HCT116 (cell line): ENCODE results near the gene LRIG1. TPM values are rescaled to one million over a fixed set of nuclear protein-coding genes. Genes with fewer than 3 reads are reported as not detected.

Experiments
- ATAC-seq: fragments of 200-7000 bp; cut with Tn5 transposase; 2 replicates; pipeline ENCODE4 v1.9.1; 2020; ENCODE audit warnings: mild to moderate bottlenecking, moderate library complexity
- BruUV-seq: library from RNA; stranded (reverse); fragments of 400-500 nt; replicated peaks from 2 replicates; lab custom pipeline; 2021; lab: Mats Ljungman, UMichigan
- CTCF ChIA-PET: fragments of 300-600 bp; sonication (Branson Sonifier 250); formaldehyde crosslinking; loops from one replicate; lab custom pipeline; 2021; ENCODE audit warnings: antibody characterized with exemption; lab: Charles Lee
- POLR2A ChIA-PET: fragments of 300-600, 350-600 bp; sonication (Branson Sonifier 250); formaldehyde crosslinking; loops from one replicate; lab custom pipeline; 2021; ENCODE audit warnings: antibody characterized with exemption; lab: Charles Lee
- RAD21 ChIA-PET, 2 experiments: fragments of 300-600 bp; sonication (Branson Sonifier 250); formaldehyde crosslinking; loops; one replicate each; lab custom pipeline; 2023; ENCODE audit warnings: low total read pairs in 2 of 2; ENCODE audit not compliant: uncharacterized antibody in 2 of 2, unreplicated experiment in 2 of 2, low non-redundant PET in 1 of 2; lab: Charles Lee
- DNase-seq: peaks from one replicate; pipeline ENCODE4 v3.0.0-alpha.2; 2010; ENCODE audit warnings: low read depth, low spot score
- H2AFZ ChIP-seq: fragments of 200-600 bp; shearing (Covaris generic), sonication (generic); 2 replicates; pipeline ENCODE4 v1.6.1; 2017; ENCODE audit warnings: low read depth, mixed run types, mixed read lengths, antibody characterized with exemption, low read length; ENCODE audit not compliant: poor library complexity, severe bottlenecking
- H3K27ac ChIP-seq: 2 replicates; pipeline ENCODE4 v1.5.1; 2012; ENCODE audit warnings: low read depth, low read length
- H3K27me3 ChIP-seq: fragments of 200-600 bp; sonication (generic); 2 replicates; pipeline ENCODE4 v1.6.1; 2016; ENCODE audit warnings: mixed run types, low read length, mixed read lengths; ENCODE audit not compliant: insufficient read depth
- H3K36me3 ChIP-seq, 2 experiments: fragments of 200-500 bp in 1 of 2; fragments of 200-600 bp in 1 of 2; sonication (Bioruptor generic) in 1 of 2; sonication (generic) in 1 of 2; 2 replicates each; pipeline versions ENCODE4 v1.5.1 to v1.6.1; 2014 to 2016; ENCODE audit warnings: low read length in 2 of 2, inconsistent platforms in 1 of 2, mixed read lengths in 1 of 2, mixed run types in 1 of 2; ENCODE audit not compliant: insufficient read depth in 2 of 2, control insufficient read depth in 1 of 2
- H3K4me1 ChIP-seq, 2 experiments: fragments of 200-600 bp in 1 of 2; sonication (generic) in 1 of 2; 2 replicates each; pipeline versions ENCODE4 v1.5.1 to v1.6.1; 2012 to 2017; ENCODE audit warnings: low read length in 2 of 2, inconsistent platforms in 1 of 2, mild to moderate bottlenecking in 1 of 2, mixed read lengths in 1 of 2, mixed run types in 1 of 2, moderate library complexity in 1 of 2; ENCODE audit not compliant: insufficient read depth in 2 of 2, control insufficient read depth in 1 of 2
- H3K4me2 ChIP-seq: fragments of 200-600 bp; sonication (generic); 2 replicates; pipeline ENCODE4 v1.6.1; 2017; ENCODE audit warnings: mixed run types, low read length, mixed read lengths
- H3K4me3 ChIP-seq, 2 experiments: fragments of 200-600 bp in 1 of 2; sonication (generic) in 1 of 2; replicated peaks in 1 of 2; 2 replicates each; pipeline ENCODE4 v1.5.1; 2011 to 2016; ENCODE audit warnings: low read length in 2 of 2, control low read depth in 1 of 2, low read depth in 1 of 2, mild to moderate bottlenecking in 1 of 2, mixed read lengths in 1 of 2, mixed run types in 1 of 2
- H3K79me2 ChIP-seq: fragments of 200-600 bp; sonication (generic); 2 replicates; pipeline ENCODE4 v1.6.1; 2017; ENCODE audit warnings: mild to moderate bottlenecking, mixed run types, low read length, moderate library complexity, mixed read lengths; ENCODE audit not compliant: insufficient read depth
- H3K9ac ChIP-seq: fragments of 200-600 bp; sonication (generic); 2 replicates; pipeline ENCODE4 v1.6.1; 2016; ENCODE audit warnings: low read length, mixed read lengths
- H3K9me2 ChIP-seq: fragments of 200-600 bp; sonication (generic), shearing (Covaris generic); 2 replicates; pipeline ENCODE4 v1.6.1; 2017; ENCODE audit warnings: mixed run types, mild to moderate bottlenecking, moderate library complexity; ENCODE audit not compliant: insufficient read depth
- H3K9me3 ChIP-seq, 2 experiments: fragments of 200-500 bp in 1 of 2; fragments of 200-600 bp in 1 of 2; sonication (Bioruptor generic) in 1 of 2; sonication (generic) in 1 of 2; 2 replicates each; pipeline ENCODE4 v1.6.1; 2014 to 2017; ENCODE audit warnings: low read length in 2 of 2, mixed read lengths in 2 of 2, inconsistent platforms in 1 of 2, low read depth in 1 of 2, mild to moderate bottlenecking in 1 of 2, mixed run types in 1 of 2, moderate library complexity in 1 of 2; ENCODE audit not compliant: control insufficient read depth in 1 of 2, insufficient read depth in 1 of 2
- H4K20me1 ChIP-seq: fragments of 200-600 bp; sonication (generic), shearing (Covaris generic); 2 replicates; pipeline ENCODE4 v1.6.1; 2017; ENCODE audit warnings: mixed run types, mild to moderate bottlenecking, moderate library complexity; ENCODE audit not compliant: insufficient read depth
- CEBPB ChIP-seq: IDR thresholded peaks from 2 replicates; pipeline ENCODE4 v1.6.1; 2012; ENCODE audit warnings: low read depth
- FOSL1 ChIP-seq: IDR thresholded peaks from 2 replicates; pipeline ENCODE4 v1.6.1; 2012; ENCODE audit warnings: low read depth
- POLR2AphosphoS5 ChIP-seq: IDR thresholded peaks from 2 replicates; pipeline ENCODE4 v1.6.1; 2011; ENCODE audit warnings: mild to moderate bottlenecking, low read depth, low read length, moderate library complexity
- intact Hi-C: fragments of 100-400 bp; cut with micrococcal nuclease; formaldehyde crosslinking; loops from 2 replicates; pipeline ENCODE4 v1.10.0; 2022
- total RNA-seq: library from RNA; stranded (reverse); gene quantifications from one replicate; pipeline ENCODE4 v1.2.1, GENCODE V29; 2021; ENCODE audit not compliant: unreplicated experiment
- TF ChIP-seq, protein P1 (sequence below): IDR thresholded peaks from 2 replicates; pipeline ENCODE4 v1.6.1; 2012
- TF ChIP-seq, protein P2 (sequence below): IDR thresholded peaks from 2 replicates; pipeline ENCODE4 v1.6.1; 2012
- TF ChIP-seq, protein P3 (sequence below), 3 experiments: fragments of 200-600 bp in 1 of 3; sonication (generic) in 1 of 3; IDR thresholded peaks in 2 of 3; conservative IDR thresholded peaks in 1 of 3; 2 replicates each; pipeline ENCODE4 v1.5.1; 2012 to 2017; ENCODE audit warnings: low read depth in 2 of 3, low read length in 2 of 3, antibody characterized with exemption in 1 of 3, borderline replicate concordance in 1 of 3, control low read depth in 1 of 3, mild to moderate bottlenecking in 1 of 3, mixed read lengths in 1 of 3, mixed run types in 1 of 3, moderate library complexity in 1 of 3; ENCODE audit not compliant: insufficient read depth in 1 of 3

The LRIG1 gene
- total RNA-seq, 1 experiment from 2014 or later = 3.1 TPM

DNA sequence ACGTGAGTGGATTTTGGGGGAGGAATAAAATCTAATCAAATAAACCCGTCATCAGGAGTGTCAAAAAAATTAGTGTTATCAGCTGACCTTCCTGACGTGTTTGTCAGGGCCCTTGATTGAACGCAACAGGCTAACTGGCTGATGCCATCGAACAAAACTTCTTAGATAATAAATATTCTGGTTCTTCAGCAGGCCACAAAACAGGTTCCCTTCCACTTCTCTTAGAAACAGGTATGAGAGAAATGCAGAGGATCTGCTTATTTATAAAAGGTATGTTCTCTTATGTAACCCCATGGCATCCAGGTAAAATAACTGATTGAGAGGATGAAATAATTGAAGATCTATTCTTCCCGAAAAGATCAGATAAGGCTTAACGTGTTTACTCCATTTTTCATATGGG, 7.6 kb upstream of the LRIG1 start:
- H3K9ac ChIP-seq = no peak overlapping the region
- no peaks in the 10 kb centered on the region for H3K36me3 ChIP-seq
- no peaks in the 10 kb centered on the region for H3K9me3 ChIP-seq
- TF ChIP-seq FOSL1 (no peak), CEBPB (no peak), POLR2AphosphoS5 (no peak)
- TF ChIP-seq, protein P1, sequence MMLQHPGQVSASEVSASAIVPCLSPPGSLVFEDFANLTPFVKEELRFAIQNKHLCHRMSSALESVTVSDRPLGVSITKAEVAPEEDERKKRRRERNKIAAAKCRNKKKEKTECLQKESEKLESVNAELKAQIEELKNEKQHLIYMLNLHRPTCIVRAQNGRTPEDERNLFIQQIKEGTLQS = no peak
- TF ChIP-seq, protein P2, sequence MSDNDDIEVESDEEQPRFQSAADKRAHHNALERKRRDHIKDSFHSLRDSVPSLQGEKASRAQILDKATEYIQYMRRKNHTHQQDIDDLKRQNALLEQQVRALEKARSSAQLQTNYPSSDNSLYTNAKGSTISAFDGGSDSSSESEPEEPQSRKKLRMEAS = no peak
- TF ChIP-seq, protein P3, sequence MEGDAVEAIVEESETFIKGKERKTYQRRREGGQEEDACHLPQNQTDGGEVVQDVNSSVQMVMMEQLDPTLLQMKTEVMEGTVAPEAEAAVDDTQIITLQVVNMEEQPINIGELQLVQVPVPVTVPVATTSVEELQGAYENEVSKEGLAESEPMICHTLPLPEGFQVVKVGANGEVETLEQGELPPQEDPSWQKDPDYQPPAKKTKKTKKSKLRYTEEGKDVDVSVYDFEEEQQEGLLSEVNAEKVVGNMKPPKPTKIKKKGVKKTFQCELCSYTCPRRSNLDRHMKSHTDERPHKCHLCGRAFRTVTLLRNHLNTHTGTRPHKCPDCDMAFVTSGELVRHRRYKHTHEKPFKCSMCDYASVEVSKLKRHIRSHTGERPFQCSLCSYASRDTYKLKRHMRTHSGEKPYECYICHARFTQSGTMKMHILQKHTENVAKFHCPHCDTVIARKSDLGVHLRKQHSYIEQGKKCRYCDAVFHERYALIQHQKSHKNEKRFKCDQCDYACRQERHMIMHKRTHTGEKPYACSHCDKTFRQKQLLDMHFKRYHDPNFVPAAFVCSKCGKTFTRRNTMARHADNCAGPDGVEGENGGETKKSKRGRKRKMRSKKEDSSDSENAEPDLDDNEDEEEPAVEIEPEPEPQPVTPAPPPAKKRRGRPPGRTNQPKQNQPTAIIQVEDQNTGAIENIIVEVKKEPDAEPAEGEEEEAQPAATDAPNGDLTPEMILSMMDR (IDR thresholded peaks at IDR 0.05 in 2 of 3, conservative IDR thresholded peaks at IDR 0.05 in 1 of 3; ENCODE audit: borderline replicate concordance in 1 of 3, insufficient read depth in 1 of 3, low read depth in 2 of 3, low read length in 2 of 3) = no peak
- H3K9me2 ChIP-seq = no peaks in the 10 kb centered on the region
- H3K4me3 ChIP-seq = no peak overlapping the region
- peaks cover 40% of the 10 kb centered on the region for H3K27me3 ChIP-seq
- CTCF ChIA-PET = no interaction called here
- no peak overlapping the region for H3K27ac ChIP-seq
- RAD21 ChIA-PET = no interaction called here
- H3K4me1 ChIP-seq = no peaks in the 10 kb centered on the region
- no peaks in the 10 kb centered on the region for H3K79me2 ChIP-seq
- intact Hi-C loops = no loop called here
- H4K20me1 ChIP-seq = no peaks in the 10 kb centered on the region
- BruUV-seq = no TSS peak
- no peak for DNase-seq
- H3K4me2 ChIP-seq = no peak overlapping the region
- H2AFZ ChIP-seq = no peak overlapping the region
- POLR2A ChIA-PET = no interaction called here
- no peak for ATAC-seq
